OCI-LY7 (cell line): ENCODE measurements around the gene BPIFB2.

Experiments
- CTCF ChIP-seq: fragments of 200-600 bp; sonication (generic); conservative IDR thresholded peaks from 2 replicates; pipeline ENCODE4 v1.5.1; 2014; ENCODE audit warnings: mild to moderate bottlenecking, antibody characterized with exemption, low read length, moderate library complexity, mixed read lengths
- EZH2phosphoT487 ChIP-seq: fragments of 200-600 bp; sonication (generic); IDR thresholded peaks from 2 replicates; pipeline ENCODE4 v1.6.1; 2018; ENCODE audit warnings: low read depth, borderline replicate concordance, mild to moderate bottlenecking, mixed run types, antibody characterized with exemption, low read length, moderate library complexity, mixed read lengths

DNA sequence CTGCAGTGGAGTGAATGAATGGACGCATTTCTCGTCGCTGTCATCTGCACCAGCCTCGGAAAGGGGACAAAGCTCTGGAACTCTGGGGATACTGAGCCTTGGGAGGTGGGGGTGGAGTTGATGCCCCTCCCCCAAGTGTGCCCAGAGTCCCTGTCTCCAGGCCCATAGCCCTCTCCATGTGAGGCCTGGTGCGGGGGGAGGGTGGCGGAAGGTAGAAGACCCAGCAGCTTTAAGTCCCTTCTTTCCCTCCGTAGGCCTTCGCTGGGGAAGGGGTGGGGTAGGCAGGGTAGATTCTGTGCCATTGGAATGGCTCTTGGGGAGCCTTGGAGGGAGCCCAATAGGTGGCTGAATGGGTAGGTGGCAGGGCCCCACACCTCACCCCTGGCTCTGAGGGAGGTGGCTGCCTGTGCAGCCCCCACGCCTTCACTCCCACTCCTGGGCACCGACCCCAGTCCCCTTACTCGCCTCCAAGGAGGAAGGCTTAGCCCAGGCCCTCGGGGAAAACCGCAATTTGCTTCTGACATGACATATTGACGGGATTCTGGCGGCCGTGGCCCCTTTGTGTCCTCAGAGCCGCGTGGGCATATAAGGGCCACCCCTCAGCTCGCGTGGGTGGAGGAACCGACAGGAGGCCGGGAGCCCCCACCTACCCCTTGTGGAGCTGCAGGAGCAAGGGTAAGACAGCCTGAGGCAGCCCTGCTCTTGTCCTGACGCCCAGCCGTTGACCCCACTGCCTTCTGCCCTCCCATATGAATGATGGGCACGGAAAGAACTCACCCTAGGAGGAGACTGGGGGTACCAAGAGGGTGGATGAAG, 46.0 kb downstream of the BPIFB2 start, which contains the start of gene BPIFB3:
- TF ChIP-seq CTCF (no peak), EZH2phosphoT487 (no peak)
